CD4-positive, alpha-beta T cell treated with Interleukin-4 for 4 hours (primary cell): ENCODE data around the gene CES4A.
A peak's percentile ranks its signal among the peaks of the same experiment; 100 is the strongest.
"Not testable (repeated sequence)": the region's sequence is repeated elsewhere in the genome, so short reads cannot be mapped to it uniquely, and the experiment has no call there.

ENCODE experiments used
- DNase-seq: peaks from one replicate; pipeline ENCODE4 v3.0.0-alpha.2; 2020

CES4A gene

GRCh38 chr16:66993558-66993957 is 5.2 kb downstream of the CES4A start:
- not testable (repeated sequence) for DNase-seq

- no peak for DNase-seq
These were observed 8.1 kb downstream of the CES4A start for GRCh38 chr16:66996324-66996982.

- DNase-seq = no peak
These were observed 8.6 kb downstream of the CES4A start for GRCh38 chr16:66996983-66997358.

GRCh38 chr16:67000384-67001351 is 12.3 kb downstream of the CES4A start:
- peak; percentile 35 for DNase-seq

GRCh38 chr16:67001726-67002125 is 13.3 kb downstream of the CES4A start:
- no peak for DNase-seq

GRCh38 chr16:67006930-67007658 is 18.7 kb downstream of the CES4A start:
- no peak for DNase-seq

- DNase-seq = no peak
These were observed 20.8 kb downstream of the CES4A start for GRCh38 chr16:67009158-67009557.

- no peak for DNase-seq
These were observed 22.9 kb downstream of the CES4A start for GRCh38 chr16:67011274-67011673.

GRCh38 chr16:67013233-67013822 is 24.9 kb downstream of the CES4A start:
- DNase-seq = no peak

GRCh38 chr16:67013823-67014633 is 25.6 kb downstream of the CES4A start:
- peak; percentile 55 for DNase-seq

- DNase-seq = no peak
These were observed 26.4 kb downstream of the CES4A start for GRCh38 chr16:67014634-67015312.

GRCh38 chr16:67015313-67015731 is 26.9 kb downstream of the CES4A start:
- no peak for DNase-seq

GRCh38 chr16:67016143-67016542 is 27.8 kb downstream of the CES4A start:
- no peak for DNase-seq

GRCh38 chr16:67016681-67017420 is 28.5 kb downstream of the CES4A start:
- no peak for DNase-seq

GRCh38 chr16:67017421-67017750 is 29.0 kb downstream of the CES4A start:
- no peak for DNase-seq

- DNase-seq = peak; percentile 87
These were observed 29.6 kb downstream of the CES4A start for GRCh38 chr16:67017810-67018488.

- DNase-seq = no peak
These were observed 30.8 kb downstream of the CES4A start for GRCh38 chr16:67019171-67019570.

GRCh38 chr16:67021321-67021720 is 32.9 kb downstream of the CES4A start:
- DNase-seq = no peak

GRCh38 chr16:67022531-67023214 is 34.3 kb downstream of the CES4A start:
- DNase-seq = no peak

GRCh38 chr16:67023689-67024088 is 35.3 kb downstream of the CES4A start:
- no peak for DNase-seq
